ENCODE measurements around the gene FBXL22.

DNA sequence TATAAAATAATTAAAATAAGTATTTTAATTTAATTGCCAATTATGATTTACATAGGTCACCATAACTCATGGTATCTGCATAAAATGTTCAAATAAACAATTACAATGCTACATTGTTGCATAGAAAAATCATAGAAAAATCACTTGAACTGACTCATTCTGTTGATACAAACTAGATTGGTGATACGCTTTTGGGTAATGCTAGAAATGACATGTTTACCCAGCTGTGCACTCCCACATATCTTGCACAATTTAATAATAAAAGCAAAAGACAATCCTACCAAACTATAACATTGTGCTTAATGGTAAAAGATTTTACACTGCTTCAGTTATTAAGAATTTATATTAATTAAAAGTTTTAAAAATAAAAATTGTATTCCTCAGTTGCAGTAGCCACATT lies 45.8 kb upstream of the FBXL22 start:
- TF ChIP-seq, protein P1, sequence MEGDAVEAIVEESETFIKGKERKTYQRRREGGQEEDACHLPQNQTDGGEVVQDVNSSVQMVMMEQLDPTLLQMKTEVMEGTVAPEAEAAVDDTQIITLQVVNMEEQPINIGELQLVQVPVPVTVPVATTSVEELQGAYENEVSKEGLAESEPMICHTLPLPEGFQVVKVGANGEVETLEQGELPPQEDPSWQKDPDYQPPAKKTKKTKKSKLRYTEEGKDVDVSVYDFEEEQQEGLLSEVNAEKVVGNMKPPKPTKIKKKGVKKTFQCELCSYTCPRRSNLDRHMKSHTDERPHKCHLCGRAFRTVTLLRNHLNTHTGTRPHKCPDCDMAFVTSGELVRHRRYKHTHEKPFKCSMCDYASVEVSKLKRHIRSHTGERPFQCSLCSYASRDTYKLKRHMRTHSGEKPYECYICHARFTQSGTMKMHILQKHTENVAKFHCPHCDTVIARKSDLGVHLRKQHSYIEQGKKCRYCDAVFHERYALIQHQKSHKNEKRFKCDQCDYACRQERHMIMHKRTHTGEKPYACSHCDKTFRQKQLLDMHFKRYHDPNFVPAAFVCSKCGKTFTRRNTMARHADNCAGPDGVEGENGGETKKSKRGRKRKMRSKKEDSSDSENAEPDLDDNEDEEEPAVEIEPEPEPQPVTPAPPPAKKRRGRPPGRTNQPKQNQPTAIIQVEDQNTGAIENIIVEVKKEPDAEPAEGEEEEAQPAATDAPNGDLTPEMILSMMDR (IDR thresholded peaks at IDR 0.05; ENCODE audit: insufficient read depth, low read length) = no peak
- TF ChIP-seq, protein P2, sequence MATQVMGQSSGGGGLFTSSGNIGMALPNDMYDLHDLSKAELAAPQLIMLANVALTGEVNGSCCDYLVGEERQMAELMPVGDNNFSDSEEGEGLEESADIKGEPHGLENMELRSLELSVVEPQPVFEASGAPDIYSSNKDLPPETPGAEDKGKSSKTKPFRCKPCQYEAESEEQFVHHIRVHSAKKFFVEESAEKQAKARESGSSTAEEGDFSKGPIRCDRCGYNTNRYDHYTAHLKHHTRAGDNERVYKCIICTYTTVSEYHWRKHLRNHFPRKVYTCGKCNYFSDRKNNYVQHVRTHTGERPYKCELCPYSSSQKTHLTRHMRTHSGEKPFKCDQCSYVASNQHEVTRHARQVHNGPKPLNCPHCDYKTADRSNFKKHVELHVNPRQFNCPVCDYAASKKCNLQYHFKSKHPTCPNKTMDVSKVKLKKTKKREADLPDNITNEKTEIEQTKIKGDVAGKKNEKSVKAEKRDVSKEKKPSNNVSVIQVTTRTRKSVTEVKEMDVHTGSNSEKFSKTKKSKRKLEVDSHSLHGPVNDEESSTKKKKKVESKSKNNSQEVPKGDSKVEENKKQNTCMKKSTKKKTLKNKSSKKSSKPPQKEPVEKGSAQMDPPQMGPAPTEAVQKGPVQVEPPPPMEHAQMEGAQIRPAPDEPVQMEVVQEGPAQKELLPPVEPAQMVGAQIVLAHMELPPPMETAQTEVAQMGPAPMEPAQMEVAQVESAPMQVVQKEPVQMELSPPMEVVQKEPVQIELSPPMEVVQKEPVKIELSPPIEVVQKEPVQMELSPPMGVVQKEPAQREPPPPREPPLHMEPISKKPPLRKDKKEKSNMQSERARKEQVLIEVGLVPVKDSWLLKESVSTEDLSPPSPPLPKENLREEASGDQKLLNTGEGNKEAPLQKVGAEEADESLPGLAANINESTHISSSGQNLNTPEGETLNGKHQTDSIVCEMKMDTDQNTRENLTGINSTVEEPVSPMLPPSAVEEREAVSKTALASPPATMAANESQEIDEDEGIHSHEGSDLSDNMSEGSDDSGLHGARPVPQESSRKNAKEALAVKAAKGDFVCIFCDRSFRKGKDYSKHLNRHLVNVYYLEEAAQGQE (IDR thresholded peaks at IDR 0.05; ENCODE audit: insufficient replicate concordance, low read depth) = no peak
- TF ChIP-seq POLR2AphosphoS5 (IDR thresholded peaks at IDR 0.05; ENCODE audit: low read depth) (no peak), GABPA (IDR thresholded peaks at IDR 0.05; ENCODE audit: low read depth) (no peak)
